ENCODE measurements around the gene ABCB10. TPM values are rescaled to one million over a fixed set of nuclear protein-coding genes. Genes with fewer than 3 reads are reported as not detected.

ABCB10 gene
- total RNA-seq, 1 experiment from 2014 or later, result 13.8 TPM

DNA sequence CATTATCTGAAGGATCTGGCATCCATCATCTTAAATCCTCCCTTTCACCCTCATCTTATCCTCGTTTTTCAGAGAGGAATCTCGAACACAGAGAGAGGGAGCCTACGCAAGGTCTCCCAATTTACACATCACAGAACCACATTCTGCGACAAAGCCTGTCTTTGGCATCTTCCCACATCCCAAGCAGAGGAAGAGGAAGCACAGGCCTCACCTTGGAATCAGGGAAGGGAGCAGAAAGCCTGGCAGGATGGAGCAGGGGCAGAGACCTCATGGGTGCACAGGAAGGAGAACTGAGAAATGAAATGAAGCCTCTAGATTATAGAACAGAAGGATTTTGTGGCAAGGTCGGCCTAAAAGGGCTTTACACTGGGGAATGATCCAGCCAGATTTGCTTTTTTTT, 5.8 kb downstream of the ABCB10 start:
- Histone ChIP-seq H3K27me3 (ENCODE audit: insufficient read depth, low read length) (no peaks in the 10 kb centered on the region), H3K79me2 (ENCODE audit: insufficient read depth, low read length) (no peaks in the 10 kb centered on the region; the same call in 1 of the 2 replicates), H3K56ac (ENCODE audit: insufficient read length, low read depth, low read length) (no peak overlapping the region), H3K4me1 (ENCODE audit: insufficient read depth, low read length) (no peaks in the 10 kb centered on the region), H2BK15ac (ENCODE audit: low read depth, low read length) (no peak overlapping the region), H3K79me1 (ENCODE audit: insufficient read depth, low read depth, low read length, poor library complexity, severe bottlenecking) (peaks cover 3% of the 10 kb centered on the region), H3K4me2 (ENCODE audit: insufficient read depth, insufficient read length, low read length) (no peak overlapping the region), H3K9me3 (ENCODE audit: control insufficient read depth, low read depth, low read length) (no peaks in the 10 kb centered on the region), H3K27ac (ENCODE audit: insufficient read length, low read depth, low read length) (no peak overlapping the region), H2BK120ac (ENCODE audit: low read depth, low read length, poor library complexity, severe bottlenecking) (no peak overlapping the region), H2BK12ac (ENCODE audit: insufficient read length, low read depth, low read length) (no peak overlapping the region), H3K18ac (ENCODE audit: insufficient read length, low read depth, low read length) (no peak overlapping the region), H2AK5ac (ENCODE audit: insufficient read length, low read length) (no peak overlapping the region), H3T11ph (ENCODE audit: low read length) (no peak overlapping the region), H2BK20ac (ENCODE audit: low read depth, low read length, poor library complexity, severe bottlenecking) (no peak overlapping the region), H4K91ac (ENCODE audit: insufficient read length, low read depth, low read length) (no peak overlapping the region), H4K20me1 (ENCODE audit: control insufficient read depth, insufficient read depth, insufficient read length) (no peaks in the 10 kb centered on the region), H3K4ac (ENCODE audit: low read depth, low read length) (no peak overlapping the region), H3K23me2 (ENCODE audit: insufficient read length, low read depth, low read length, poor library complexity, severe bottlenecking) (no peaks in the 10 kb centered on the region), H3K23ac (ENCODE audit: insufficient read length, low read depth, low read length) (no peak overlapping the region), H2AFZ (ENCODE audit: low read length) (no peak overlapping the region), H4K8ac (replicated peaks; ENCODE audit: insufficient read length, low read depth, low read length) (no peak overlapping the region), H2BK5ac (ENCODE audit: insufficient read length, low read length) (no peak overlapping the region), H4K5ac (ENCODE audit: insufficient read length, low read depth, low read length) (no peak overlapping the region), H3K9ac (ENCODE audit: extremely low read depth, insufficient read length, low read length) (no peak overlapping the region), H3K14ac (ENCODE audit: insufficient read depth, low read length) (no peak overlapping the region)
- H3K27me3 Mint-ChIP-seq (ENCODE audit: low read depth), result no peaks in the 10 kb centered on the region
- no peak for TF ChIP-seq CTCF (conservative IDR thresholded peaks at IDR 0.05)
- no peak overlapping the region for H3K4me3 Mint-ChIP-seq
- DNase-seq, result no peak
- no peaks in the 10 kb centered on the region for H3K9me3 Mint-ChIP-seq
- no CpG with 5 or more reads among the region's 5 CpGs for WGBS (ENCODE audit: extremely low coverage, insufficient read length, low lambda C conversion rate)
- H3K36me3 Mint-ChIP-seq (ENCODE audit: insufficient read depth in 1 of 3, low read depth in 3 of 3), result peaks cover 0 to 10% (median 5%) of the 10 kb centered on the region in 3 experiments; a peak in 4 of 7 replicates
- peaks cover 27 to 30% of the 10 kb centered on the region in 2 experiments for H3K4me1 Mint-ChIP-seq
- peak overlapping the region in 2 of 3 experiments; percentile 5 to 41; a peak in 3 of 7 replicates for H3K27ac Mint-ChIP-seq

Measured in H9 (cell line).